ENCODE data around the gene ZGLP1.
A peak's percentile ranks its signal among the peaks of the same experiment; 100 is the strongest.
"Not testable (repeated sequence)": the region's sequence is repeated elsewhere in the genome, so short reads cannot be mapped to it uniquely, and the experiment has no call there.

The ZGLP1 gene

GRCh38 chr19:10309423-10309822 lies at the start of gene ZGLP1:
TSS of gene ZGLP1 (minus strand) at chr19:10309815.
- no peak for DNase-seq (ENCODE audit: low spot score)

- no peak for DNase-seq (ENCODE audit: low spot score)
Measured at GRCh38 chr19:10356431-10356830, 46.8 kb upstream of the ZGLP1 start.

- no peak for DNase-seq (ENCODE audit: low spot score)
Measured at GRCh38 chr19:10353793-10354391, 44.3 kb upstream of the ZGLP1 start.

- DNase-seq (ENCODE audit: low spot score), result no peak
Measured at GRCh38 chr19:10352764-10353671, 43.4 kb upstream of the ZGLP1 start.

- DNase-seq (ENCODE audit: low spot score), result no peak
Measured at GRCh38 chr19:10346509-10346908, 36.9 kb upstream of the ZGLP1 start.

GRCh38 chr19:10344780-10345179 lies 35.2 kb upstream of the ZGLP1 start:
- DNase-seq (ENCODE audit: low spot score), result no peak

GRCh38 chr19:10343495-10343894 lies 33.9 kb upstream of the ZGLP1 start:
- DNase-seq (ENCODE audit: low spot score), result no peak

- no peak for DNase-seq (ENCODE audit: low spot score)
Measured at GRCh38 chr19:10339977-10340376, 30.4 kb upstream of the ZGLP1 start.

GRCh38 chr19:10339380-10339960 lies 29.9 kb upstream of the ZGLP1 start, which contains the start of gene ICAM3:
TSS of gene ICAM3 (minus strand) at chr19:10339624. CDS start at chr19:10339614, 10 bp downstream.
- no peak for DNase-seq (ENCODE audit: low spot score)

GRCh38 chr19:10338940-10339339 lies 29.3 kb upstream of the ZGLP1 start:
- DNase-seq (ENCODE audit: low spot score), result no peak

- not testable (repeated sequence) for DNase-seq (ENCODE audit: low spot score)
Measured at GRCh38 chr19:10336725-10337124, 27.1 kb upstream of the ZGLP1 start.

- DNase-seq (ENCODE audit: low spot score), result no peak
Measured at GRCh38 chr19:10335352-10335985, 25.9 kb upstream of the ZGLP1 start.

- DNase-seq (ENCODE audit: low spot score), result peak; percentile 89
Measured at GRCh38 chr19:10334588-10335351, 25.2 kb upstream of the ZGLP1 start.

GRCh38 chr19:10333758-10334587 lies 24.4 kb upstream of the ZGLP1 start:
- DNase-seq (ENCODE audit: low spot score), result no peak

- peak; percentile 98 for DNase-seq (ENCODE audit: low spot score)
Measured at GRCh38 chr19:10332965-10333757, 23.5 kb upstream of the ZGLP1 start, which contains the start of gene RAVER1. TSS of gene RAVER1 (minus strand) at chr19:10333529. CDS start at chr19:10333507, 22 bp downstream.

- no peak for DNase-seq (ENCODE audit: low spot score)
Measured at GRCh38 chr19:10332158-10332964, 22.7 kb upstream of the ZGLP1 start.

- no peak for DNase-seq (ENCODE audit: low spot score)
Measured at GRCh38 chr19:10329555-10329954, 19.9 kb upstream of the ZGLP1 start.

GRCh38 chr19:10328558-10329429 lies 19.2 kb upstream of the ZGLP1 start:
- no peak for DNase-seq (ENCODE audit: low spot score)

All from HuH-7.5 (cell line).